GM19025 (cell line): ENCODE results near the gene UBE2S.

ENCODE experiments used
- ATAC-seq: cut with Tn5 transposase; IDR thresholded peaks from one replicate; pipeline ENCODE4 v1.9.1; 2021; ENCODE audit warnings: mild to moderate bottlenecking, low read depth, moderate library complexity; ENCODE audit not compliant: unreplicated experiment

The UBE2S gene

DNA sequence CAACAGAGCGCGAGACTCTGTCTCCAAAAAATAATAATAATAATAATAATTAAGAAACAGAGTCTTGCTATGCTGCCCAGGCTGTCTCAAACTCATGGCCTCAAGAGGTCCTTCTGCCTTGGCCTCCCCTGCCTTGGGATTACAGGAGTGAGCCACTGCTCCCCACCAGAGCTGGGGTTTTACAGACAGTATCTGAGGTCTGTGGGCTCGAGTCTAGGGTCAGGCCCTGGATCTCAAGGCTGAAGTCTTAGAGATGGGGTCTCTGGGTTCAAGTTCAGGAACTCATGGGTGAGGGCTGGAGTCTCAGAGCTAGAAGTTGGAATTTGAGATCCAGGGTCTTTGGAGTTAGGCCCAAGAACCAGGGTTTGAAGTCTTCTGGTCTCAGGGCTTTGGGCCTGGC is 40.8 kb downstream of the UBE2S start:
- no peak for ATAC-seq

DNA sequence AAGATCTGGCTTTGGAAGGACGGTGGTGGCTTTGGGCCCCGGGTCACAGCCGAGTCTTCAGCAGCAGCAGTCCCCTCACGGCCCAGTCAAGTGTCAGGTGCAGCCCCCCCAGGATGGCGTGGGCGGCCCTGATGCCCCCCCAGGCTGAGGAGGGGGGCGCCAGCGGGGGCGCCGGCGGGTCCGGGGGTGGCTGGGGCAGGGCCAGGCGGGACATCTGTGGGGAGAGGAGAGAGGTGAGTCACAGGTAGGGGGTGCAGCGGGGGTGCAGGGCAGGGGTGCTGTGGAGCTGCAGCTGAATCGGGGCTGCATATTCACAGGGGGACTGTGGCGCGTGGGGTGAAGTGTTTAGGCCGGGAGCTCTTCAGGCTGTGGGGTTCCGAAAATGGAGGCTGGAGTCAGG is 41.6 kb downstream of the UBE2S start:
- ATAC-seq: no peak

DNA sequence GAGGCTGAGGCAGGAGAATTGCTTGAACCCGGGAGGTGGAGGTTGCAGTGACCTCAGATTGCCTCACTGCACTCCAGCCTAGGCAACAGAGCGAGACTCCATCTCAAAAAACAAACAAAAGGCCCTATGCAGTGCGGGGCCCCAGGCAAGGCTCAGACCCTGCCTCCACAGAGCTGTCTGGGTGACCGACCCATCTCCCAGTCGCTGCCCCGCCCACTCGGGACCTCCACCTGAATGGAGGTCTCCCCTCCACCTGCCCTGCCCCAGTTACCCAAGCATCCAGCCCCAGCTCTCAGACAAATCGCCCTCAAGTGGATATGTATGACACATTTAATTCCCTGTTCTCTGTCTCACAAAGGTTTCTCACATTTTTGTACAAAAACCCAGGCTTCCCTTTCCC is 42.3 kb downstream of the UBE2S start:
- no peak for ATAC-seq

DNA sequence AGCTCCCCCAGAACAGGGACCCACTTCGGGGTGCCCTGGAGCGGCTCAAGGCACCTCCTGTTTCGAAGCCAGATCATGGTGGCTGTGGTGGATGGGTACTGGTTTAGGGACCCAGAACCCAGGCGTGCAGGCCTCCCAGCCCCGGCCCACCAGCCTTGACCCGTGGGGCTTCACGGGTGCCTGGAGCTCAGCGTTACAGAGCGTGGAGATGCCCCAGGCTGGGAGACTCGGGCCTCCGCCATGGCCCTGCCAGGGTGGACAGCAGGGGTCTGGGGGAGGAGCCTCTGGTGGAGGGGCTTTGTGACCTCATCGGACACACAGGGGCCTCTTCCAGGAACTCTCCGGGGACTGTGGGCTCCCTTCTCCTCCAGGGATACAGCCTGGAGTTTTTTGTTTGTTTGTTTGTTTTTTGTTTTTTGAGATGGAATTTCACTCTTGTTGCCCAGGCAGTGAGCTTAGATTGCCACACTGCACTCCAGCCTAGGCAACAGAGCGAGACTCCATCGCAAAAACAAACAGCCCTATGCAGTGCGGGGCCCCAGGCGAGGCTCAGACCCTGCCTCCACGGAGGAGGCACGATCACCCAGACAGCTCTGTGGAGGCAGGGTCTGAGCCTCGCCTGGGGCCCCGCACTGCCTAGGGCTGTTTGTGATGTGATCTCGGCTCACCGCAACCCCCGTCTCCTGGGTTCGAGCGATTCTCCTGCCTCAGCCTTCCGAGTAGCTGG is 44.4 kb downstream of the UBE2S start, which contains the start of gene GARIN5B:
TSS of gene GARIN5B (minus strand) at position 271 of the 727 bp plus-strand sequence. CDS start at position 77, 194 bp downstream.
- ATAC-seq: no peak

DNA sequence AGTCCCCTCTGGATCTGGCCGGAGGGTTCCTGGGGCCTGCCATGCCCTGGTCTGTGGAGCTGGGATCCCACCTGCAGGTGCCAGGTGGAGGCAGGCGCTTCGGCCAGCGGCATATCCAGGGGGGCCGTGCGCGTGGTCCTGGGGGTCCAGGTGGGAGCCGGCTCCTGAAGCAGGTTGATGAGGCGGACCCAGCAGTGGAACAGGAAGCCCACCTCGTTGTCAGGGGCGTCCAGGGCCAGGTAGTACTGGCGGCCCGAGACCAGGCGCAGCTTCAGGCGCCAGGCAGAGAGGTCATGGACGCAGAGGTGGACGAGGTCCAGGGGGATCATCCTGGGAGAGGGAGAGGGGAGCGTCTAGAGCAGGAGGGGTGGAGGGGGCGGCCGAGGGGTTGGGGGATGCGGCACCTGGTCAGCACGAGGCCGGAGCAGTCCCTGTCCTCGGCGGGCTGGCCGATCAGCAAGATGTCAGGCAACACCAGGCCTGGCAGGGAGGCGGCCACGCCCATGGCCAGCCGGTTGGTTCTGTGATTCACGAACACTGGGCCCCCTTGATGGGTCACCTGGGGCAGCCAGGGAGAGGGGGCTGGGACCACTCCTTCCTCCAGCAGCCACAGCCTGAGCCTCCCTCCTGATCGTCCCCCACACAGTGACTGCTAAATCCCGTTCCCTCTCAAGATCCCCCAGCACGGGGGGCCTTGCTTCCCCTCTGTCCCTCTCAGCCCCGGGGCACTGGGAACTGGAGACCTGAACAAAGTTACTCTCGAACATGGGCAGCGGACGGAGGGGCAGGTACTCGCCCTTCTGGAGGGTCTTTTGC is 45.2 kb downstream of the UBE2S start:
- ATAC-seq: no peak

DNA sequence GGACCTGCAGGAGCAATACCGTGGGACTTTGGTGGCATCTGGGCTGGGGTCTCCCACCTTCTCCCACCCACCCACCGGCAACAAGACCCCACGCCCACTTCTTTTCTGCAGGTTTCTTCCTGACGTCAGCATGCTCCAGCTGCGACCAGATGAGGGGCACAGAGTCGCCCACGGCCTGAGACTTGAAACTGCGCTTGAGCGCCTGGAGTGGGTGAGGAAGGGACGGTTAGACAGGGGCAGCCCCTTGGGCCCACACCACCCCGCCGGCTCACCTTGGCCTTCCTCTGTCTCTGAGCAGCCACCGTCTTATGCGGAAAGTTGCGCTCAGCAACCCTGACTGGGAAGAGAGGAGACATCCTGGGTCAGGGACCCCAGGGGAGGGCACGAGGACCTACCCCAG is 46.7 kb downstream of the UBE2S start:
- no peak for ATAC-seq

DNA sequence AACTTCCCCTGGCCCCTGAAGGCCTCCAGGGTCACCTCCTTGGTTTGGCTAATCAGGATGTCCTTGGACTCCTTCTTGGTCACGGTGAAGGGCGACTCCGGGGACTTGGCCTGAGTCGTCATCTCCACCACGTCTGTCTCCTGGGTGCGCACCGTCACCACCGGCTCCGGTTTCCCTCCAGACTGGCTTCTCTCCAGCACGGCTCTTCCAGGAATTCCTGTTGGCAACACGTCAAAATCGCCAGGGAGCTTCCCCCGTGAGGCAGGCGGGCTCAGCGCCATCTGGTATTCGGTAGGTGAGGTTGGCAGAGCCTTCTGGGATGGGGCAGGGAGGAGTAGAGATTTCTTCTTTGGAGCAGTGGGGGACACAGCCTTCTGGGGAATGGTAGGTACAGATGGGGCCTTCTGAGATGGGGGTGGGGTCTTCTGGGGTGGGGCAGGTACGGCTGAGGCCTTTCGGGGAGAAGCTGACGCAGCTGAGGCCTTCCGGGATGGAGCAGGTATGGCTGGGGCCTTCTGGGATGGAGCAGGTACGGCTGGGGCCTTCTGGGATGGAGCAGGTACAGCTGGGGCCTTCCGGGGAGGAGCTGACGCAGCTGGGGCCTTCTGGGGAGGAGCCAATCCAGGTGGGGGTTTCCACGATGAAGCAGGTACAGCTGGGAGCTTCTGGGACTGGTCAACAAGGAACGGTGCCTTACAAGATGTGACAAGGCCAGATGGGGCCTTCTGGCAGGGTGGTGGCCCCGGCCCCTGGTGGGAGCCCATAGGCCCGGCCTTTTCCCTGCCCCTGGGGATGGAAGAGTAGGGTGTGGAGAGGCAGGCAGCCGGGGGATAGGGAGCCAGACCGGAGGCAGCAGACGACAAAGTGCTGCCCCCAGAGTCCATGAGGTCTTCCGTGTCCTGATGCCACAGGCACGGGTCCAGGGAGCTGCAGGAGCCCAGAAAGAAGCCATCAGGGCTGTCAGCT is 48.4 kb downstream of the UBE2S start:
- ATAC-seq: no peak

DNA sequence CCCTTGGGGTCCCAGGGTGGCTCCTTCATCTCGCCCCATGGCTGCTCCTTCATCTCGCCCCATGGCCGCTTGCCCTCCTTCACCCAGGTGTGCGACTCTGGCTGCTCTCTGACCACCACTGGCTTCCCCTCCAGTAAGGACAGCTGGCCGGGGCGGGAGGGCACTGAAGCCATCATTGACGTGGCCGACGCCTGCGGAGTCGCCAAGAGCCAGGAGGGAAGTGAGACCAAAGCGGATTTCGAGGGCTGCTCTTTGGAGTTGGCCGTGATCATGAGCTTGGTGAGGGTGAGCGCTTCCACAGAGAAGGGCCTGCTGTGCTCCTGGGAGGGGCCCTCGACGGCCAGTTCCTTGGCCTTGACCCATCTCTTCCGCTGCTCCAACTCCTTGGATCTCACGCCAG is 49.1 kb downstream of the UBE2S start:
- no peak for ATAC-seq

DNA sequence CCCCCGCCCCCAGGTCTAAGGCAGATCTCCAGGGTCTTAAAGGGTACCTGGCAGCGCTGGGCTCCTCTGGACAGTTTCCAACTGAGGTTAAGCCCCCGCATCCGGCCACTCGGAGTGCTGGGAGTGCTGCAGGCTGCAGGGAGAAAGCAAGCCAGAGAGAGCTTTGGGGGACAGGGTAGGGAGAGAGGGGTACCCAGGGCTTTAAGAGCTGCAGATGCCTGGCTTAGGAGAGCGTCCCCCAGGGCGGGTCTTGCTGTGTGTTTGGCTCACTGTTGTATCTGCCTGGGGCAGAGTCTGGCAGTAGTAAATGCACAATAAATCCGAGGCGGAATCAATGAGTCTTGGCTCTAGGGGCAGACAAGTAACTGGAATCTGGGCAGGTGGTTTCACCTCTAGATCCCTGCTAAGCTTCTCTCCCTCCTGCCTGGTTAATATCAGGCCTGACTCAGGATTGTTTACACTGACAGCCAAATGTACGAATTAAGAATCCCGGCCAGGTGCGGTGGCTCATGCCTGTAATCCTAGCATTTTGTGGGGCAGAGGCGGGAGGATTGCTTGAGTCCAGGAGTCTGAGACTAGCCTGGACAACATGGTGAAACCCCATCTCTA is 52.3 kb downstream of the UBE2S start:
- ATAC-seq: no peak

DNA sequence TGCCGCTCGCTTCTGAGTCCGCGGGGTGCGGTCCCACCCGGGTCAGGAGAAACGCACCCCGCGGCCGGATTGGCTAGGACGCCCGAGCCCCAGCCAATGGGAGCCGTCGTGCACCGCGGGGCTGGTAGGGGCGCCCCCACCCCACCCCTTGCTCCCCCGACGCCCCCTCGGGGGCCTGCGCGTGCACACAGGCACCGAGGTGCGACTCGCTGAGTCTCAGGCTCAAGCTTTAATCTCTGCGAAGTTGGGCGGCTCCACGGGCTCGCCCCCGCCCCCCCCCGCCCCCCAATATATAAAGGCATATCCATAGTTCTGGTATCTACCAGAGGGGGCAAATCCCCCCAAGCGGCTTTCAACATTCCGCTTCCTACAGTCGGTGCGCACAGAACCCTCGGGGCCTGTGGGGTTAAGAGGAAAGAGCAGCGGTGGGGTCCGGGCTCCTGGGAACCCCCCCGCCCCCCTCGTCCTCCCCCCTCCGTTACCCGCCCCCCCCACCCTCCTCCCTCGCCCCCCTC is 52.8 kb downstream of the UBE2S start, which contains the start of gene COX6B2:
TSS of gene COX6B2 (minus strand) at position 22 of the 515 bp plus-strand sequence. CDS start 198 bp downstream, outside the sequence.
- ATAC-seq: no peak

DNA sequence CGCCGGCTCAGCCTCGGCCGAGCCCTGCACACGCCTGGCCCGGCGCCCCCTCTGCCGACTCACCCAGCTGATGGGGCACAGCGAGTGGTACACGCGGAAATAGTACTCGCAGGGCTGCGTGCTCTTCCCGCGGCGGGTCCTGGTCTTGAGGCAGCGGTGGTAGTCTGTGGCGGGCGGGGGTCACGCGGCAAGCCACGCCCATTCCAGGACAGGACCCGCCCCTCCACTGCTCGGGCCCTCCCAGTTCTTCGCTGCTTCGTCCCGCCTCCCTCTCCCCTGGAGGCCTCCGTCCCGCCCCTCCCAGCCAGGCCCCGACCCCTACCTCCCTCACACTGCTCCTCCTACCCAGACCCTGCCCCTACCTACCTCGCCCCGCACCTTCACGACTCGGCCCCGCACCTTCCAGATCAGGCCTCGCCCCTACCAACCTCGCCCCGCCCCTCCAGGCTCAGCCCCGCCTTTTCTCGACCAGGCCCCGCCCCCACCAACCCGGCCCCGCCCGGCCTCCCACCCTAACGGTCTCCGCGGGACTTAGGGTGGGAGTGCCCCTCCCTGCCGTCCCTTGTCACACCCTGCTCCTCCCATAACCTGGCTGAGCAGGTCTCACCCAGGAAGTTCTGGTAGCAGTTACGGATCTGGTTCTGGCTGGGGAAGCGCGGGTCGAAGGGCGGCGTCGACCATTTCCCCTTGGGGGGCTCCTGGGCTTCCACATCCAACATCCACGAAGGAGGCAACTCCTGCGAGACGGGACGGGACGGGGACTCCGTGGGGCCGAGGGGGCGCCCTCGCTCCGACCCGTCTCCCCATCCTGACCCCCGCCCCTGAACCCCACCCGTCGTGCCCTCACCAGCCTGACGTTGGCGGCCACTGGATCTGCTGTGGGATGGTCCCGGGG is 53.5 kb downstream of the UBE2S start:
- ATAC-seq: no peak

DNA sequence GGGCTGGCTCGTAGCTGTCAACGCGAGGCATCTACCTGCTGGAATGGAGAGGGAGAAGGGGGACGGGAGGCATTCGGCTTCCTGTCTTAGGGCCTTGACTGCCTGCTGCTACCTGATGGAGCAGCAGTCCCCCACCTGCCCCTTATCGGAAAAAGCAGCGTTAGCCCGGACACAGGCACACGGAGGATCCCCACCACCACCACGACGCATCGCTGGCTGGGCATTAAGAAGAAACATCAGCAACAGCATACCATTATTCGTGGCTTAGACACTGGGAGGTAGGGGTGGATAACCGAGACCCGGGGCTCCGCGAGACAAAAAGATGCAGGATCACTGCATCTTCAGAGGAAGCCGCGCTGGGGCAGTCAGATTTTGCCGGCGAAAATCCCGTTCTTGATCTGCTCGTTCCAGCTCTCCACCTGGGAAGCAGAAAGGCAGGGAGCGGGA is 54.2 kb downstream of the UBE2S start:
- ATAC-seq: no peak

DNA sequence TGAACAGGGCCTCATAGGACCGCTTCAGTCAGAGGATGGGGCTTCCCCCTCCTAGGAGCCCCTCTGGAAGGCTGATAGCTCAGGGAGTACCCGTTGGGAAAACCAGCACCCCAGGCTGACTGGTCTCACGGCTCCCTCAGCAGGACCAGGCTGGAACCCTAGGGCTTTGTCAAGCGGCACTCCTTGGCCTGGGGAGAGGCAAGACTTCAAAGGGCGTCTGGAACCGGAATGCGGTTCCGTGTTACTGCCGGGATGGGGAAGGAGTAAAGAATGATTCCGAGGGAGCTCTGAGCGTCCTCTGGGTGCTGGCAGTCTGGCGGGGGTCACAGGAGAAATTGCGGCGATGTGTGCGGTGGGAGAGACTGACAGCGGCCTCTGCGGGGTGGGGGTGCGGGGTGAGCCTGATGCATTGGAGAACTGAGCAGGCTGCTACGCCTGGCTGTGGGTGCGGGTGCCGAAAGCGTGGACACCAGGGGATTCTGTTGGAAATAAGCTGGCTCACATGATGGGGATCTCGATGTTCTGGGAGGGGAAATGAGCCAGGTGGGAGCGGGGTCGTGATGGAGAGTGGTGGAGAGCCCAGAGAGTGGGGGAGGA is 54.9 kb downstream of the UBE2S start:
- ATAC-seq: no peak

DNA sequence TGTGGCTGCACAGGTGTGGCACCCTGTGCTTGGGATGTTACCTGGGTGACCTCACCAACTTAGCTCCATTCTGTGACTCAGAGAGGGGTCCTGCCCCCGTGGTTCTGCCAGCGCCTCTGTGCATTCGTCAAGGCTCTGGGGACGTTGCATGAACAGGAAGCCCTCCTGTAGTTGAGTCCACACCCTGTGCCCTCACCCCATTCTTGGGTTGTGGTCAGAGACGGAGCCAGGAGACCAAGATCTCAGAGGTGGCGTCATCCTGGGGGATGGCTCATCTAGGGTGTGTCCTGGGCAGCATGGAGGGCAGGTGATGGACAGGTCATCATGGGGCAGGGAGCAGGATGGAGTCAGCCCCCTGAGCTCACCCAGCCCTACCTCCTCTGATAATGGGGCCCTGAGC is 55.5 kb downstream of the UBE2S start:
- ATAC-seq: no peak

DNA sequence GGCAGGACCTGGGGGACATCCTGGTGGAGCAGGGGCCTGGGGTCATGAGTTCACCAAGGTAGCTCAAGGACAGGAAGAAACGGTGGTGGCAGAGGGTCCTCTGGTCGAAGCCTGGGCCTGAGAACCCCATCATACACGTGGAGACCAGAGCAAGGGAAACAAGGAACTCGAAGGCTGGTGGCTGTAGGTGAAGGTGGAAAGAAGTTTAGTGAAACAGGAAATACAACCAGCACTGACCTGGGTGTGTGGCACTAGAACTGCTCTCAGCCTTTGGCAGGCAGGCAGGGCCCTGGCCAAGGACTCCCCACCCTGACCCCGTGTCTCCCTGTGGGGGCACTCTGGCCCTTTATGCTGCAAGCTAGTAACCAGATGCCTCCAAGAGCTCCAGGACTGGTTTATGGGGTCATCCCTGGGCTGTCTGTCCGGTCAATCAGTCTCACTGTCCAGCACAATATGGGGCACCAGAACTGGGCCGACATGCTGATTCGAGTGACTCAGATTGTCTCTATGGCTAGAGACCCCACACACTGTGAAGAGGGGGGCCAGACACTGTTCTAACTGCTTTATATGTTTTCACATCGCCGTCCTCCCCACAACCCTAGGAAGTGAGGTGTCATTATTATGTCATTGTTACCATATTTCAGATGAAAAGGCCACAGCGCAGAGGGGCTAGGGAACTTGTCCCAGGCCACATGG is 56.8 kb downstream of the UBE2S start:
- no peak for ATAC-seq
